HG03025 (cell line): ENCODE data around the gene PRUNE1.

ENCODE experiments used
- ATAC-seq: cut with Tn5 transposase; IDR thresholded peaks from one replicate; pipeline ENCODE4 v1.9.1; 2021; ENCODE audit warnings: mild to moderate bottlenecking, moderate library complexity; ENCODE audit not compliant: unreplicated experiment, low FRiP score

The PRUNE1 gene

GRCh38 chr1:151003180-151003579, 5.1 kb upstream of the PRUNE1 start:
- no peak for ATAC-seq

GRCh38 chr1:151005729-151006319, 2.4 kb upstream of the PRUNE1 start:
- ATAC-seq, result no peak

DNA sequence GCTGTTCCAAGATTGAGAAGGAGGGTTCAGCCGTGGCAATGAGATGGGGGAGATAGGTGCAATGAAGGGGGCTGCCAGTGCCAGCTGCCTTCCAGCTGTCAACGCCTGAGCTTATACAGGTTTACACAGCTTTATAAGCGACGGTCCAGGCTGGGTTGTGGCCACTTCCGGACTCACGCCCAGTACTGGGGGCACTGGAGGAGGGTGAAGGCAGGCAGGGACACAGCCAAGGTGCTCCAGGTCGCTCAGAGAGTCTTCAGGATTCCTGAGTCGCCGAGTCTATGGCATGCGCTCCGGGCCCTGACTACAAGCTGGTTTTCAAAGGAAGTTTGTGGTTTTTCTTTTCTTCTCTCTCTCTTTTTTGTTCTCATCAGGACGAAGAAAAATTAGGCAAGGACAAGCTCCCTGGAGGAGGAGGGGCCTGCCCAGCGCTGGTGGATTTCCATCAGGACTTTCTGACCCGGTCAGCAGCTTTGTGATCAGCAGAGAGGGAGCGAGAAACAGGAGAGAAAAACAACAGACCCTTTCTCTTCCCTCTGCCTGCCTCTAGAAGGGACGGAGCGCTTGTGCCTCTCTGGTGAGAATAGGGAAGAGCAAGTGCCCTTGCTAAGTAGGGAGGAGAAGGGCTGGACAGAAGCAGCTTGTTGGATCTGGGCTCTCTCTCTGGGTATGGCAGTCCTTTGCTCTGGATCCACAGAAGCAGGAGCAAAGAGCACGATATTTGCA, 1.8 kb upstream of the PRUNE1 start, which contains the start of gene MINDY1:
MINDY1 (minus strand) TSS at position 576 of the 726 bp plus-strand sequence. CDS start 4,285 bp downstream, outside the sequence.
- ATAC-seq, result no peak

- no peak for ATAC-seq
Observed at GRCh38 chr1:151007853-151008243, 401 bp upstream of the PRUNE1 start.

DNA sequence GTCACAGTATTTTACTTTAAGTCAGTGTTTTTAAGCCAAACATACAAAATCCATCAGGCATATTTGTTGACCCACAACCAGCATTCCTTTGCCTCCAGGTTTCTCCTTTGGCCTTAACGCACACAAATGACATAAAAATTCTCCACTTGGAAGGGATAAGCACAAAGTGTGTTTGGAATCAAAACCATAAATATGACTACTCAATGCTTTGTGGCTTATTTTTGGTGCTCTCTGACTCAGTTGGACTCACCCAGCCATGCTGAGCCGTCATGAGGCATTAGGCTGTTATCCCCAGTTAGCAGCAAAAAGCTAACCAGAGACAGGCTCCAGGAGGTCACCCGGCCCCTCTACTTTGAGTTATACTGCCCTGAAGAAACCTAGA, 948 bp downstream of the PRUNE1 start:
- ATAC-seq, result no peak

GRCh38 chr1:151009674-151010345, 1.6 kb downstream of the PRUNE1 start:
- no peak for ATAC-seq

- no peak for ATAC-seq
Observed at GRCh38 chr1:151010346-151010726, 2.1 kb downstream of the PRUNE1 start.

DNA sequence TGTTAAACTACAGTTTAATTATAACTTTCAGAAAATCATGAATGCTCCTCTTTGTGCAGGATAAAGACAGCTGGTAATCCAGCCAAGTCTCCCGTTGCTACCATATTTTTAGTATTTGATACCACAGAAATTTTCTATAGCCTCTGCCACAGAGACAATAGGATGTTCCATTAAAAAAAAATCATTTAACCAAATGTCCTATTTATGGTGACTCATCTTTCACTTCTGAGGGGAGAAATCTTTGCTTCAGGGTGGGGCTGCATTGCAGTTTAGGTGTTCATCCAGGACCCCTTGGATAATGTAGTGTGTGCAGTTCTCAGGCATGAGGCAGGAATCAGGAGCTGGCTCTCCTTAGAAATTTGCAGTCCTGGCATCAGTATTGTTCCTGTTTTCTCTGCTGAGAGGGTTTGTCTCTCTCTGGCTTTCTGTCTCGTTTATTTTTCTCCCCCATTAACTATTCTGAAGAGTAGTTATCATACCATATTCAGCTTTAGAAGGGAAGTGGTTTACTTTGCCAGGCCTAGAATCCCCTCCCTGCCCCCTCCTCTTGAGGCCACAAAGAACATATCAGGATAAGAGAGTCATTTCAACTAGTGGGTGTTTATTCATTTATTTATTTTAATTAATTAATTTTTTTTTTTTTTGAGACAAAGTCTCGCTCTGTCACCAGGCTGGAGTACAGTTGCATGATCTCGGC, 3.1 kb downstream of the PRUNE1 start:
- ATAC-seq, result no peak

DNA sequence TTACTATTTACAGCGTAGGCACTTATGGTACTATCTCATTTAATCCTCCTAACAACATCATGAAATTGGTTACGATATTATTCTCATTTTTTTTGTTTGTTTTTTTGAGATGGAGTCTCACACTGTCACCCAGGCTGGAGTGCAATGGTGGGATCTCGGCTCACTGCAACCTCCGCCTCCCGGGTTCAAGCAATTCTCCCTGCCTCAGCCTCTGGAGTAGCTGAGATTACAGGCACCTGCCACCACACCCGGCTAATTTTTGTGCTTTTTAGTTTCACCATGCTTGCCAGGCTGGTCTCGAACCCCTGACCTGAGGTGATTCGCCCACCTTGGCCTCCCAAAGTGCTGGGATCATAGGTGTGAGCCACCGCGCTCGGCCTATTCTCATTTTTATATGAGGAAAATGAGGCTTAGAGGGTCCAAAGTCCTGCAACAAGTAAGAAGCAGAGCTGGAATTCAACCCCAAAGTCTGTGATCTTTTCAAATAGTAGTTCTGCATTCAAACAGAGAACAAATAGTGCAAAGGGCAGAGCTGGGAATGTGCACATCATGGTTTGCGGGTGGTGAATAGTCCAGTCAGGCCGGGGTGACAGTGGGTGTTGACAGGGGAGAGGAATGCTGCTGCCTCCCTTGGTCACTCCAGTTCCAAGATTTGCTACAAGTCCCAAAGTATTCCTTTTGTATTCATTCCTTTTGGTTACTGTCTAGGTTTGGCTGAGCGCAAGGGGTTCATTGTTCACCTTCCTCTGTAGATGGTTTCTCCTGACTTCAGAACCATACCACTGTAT, 4.6 kb downstream of the PRUNE1 start:
- no peak for ATAC-seq

- ATAC-seq, result no peak
Observed at GRCh38 chr1:151013518-151013917, 5.3 kb downstream of the PRUNE1 start.

DNA sequence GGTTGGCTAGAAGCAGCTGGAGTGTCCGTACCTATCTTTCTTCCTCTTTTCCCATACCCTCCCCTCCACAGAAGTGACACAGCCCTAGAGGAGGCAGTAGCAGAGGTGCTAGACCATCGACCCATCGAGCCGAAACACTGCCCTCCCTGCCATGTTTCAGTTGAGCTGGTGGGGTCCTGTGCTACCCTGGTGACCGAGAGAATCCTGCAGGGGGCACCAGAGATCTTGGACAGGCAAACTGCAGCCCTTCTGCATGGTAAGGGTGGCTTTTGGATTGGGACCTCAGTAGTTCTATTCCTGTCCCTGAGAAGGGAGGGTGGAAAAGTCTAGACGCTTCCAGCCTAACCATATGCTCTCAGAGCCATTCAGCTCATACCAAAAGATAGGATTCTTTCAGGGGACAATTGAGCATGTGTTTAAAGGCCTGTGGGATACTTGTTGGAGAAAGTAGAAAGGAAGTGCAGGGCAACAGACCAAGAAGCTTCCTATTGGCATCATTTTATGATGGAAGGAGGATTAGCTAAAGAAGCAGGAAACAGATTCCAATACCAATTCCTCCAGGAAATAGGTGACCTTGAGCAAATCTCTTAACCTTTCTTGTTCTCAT, 16.4 kb downstream of the PRUNE1 start:
- no peak for ATAC-seq

GRCh38 chr1:151026460-151026859, 18.2 kb downstream of the PRUNE1 start:
- ATAC-seq, result no peak

- ATAC-seq, result no peak
Observed at GRCh38 chr1:151032164-151032563, 23.9 kb downstream of the PRUNE1 start.

DNA sequence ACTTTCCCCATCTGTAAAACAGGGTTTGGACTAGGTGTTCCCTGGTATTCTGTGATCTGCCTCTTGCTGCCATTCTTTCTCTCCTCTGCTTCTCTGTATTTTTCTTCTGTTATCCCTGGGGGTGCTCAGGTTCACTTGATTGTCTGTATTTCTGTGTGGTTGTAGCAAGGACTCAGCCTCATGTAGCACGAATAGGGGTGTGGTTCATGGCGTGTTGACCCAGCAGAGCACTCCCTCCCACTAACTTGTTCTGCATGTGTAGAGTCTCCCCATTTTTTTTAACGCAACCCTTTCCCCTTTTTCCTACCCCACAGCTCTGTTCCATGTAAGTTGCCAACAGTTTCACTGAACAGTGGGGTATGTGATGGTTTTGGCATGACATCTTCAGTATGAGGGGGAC, 26.9 kb downstream of the PRUNE1 start:
- no peak for ATAC-seq

DNA sequence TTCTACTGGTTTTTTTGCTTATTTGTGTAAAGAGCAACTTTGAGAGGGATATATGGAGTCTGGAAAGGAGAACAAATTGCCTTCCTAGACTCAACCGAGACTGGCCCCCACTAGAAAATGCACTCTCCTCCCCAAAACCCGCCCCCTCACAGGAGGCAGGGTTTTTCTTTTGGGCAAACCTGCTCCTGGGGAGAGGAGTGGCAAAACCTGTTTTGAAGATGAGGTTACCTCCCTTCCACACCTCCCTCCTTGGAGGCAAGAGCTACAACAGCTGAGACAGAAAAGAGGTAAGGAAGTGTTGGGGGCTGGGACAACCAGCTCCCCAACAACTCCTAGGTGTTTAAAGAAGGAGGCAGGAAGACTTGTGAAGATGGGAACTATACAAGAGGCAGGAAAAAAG, 28.1 kb downstream of the PRUNE1 start, which contains the start of gene BNIPL:
BNIPL (plus strand) TSS at position 231 of the 400 bp plus-strand sequence; CDS start at position 371, 140 bp downstream.
- ATAC-seq, result no peak

DNA sequence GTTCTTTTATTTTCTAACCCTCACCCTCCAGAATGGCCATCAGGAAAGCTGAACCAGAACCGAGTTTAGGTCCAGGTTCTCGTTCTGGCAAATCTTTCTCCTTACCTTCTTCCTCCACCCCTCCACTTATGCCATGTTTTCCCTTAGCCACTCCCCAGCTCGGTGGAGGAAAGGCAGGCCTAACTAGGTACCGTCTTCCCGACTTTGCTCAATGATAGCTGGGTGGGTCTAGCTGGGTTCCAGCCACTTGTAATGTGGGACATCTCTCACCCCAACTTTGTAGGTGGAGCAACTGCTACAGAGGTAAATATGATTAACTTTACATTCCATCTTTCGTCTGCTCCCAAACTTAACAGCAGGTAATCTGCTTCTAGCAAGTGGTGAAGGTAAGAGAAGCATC, 28.8 kb downstream of the PRUNE1 start:
- ATAC-seq, result no peak

DNA sequence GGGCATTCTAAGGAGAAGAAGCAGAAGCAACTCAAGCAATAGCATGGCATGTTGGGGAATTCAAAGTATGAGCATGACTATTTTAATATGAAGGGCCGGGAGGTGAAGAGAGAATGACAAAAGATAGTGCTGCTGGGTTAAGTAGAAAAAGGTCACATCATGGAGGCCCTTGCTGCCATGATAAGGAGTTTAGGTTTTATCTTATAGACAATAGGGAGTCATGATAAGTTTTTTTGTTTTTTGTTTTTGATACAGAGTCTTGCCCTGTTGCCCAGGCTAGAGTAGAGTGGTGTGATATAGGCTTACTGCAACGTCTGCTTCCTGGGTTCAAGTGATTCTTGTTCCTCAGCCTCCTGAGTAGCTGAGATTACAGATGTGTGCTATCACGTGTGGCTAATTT, 31.3 kb downstream of the PRUNE1 start:
- ATAC-seq, result no peak

- no peak for ATAC-seq
Observed at GRCh38 chr1:151043163-151043562, 34.9 kb downstream of the PRUNE1 start.

- no peak for ATAC-seq
Observed at GRCh38 chr1:151047591-151047924, 39.3 kb downstream of the PRUNE1 start, which contains the start of gene C1orf56. Gene C1orf56 (plus strand): TSS chr1:151047751. CDS start chr1:151047848, 97 bp downstream.
